ENCODE measurements around the gene DRD4.
"Not testable (repeated sequence)": the region's sequence is repeated elsewhere in the genome, so short reads cannot be mapped to it uniquely, and the experiment has no call there.

The DRD4 gene

DNA sequence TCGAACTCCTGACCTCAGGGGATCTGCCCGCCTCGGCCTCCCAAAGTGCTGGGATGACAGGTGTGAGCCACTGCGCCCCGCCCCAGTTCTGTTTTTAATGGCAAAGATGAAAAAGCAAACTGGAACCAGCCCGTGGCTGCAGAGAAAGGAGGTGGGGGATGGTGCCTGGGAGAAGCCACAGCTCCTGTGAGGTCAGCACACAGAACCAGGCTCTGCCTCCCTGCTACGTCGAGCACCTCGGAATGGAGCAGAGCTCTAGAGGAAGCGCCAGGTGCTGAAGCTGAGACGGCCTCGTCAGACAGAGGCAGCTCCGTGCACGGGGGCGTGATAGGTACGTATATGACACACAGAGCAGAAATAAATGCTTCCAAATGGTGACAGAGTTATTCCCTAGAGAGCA is 8.5 kb downstream of the DRD4 start:
- DNase-seq, result no peak

DNA sequence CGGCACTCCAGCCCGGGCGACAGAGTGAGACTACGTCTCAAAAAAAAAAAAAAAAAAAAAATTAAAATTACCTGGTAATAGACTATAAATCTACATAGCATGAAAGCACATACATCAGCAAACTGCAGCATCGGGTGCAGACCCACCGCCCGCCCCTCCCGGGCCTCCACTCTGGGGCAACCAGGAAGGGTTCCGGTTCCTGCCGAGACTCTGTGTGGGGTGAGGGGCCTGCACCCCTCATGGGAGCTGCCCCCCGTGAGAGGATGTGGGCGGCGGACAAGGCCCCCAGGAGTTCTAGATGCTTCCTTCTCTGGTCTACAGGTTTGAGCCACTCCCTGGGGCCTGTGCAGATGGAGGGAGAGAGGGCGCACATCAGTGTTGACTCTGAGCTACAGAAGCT is 9.1 kb downstream of the DRD4 start:
- no peak for DNase-seq

DNA sequence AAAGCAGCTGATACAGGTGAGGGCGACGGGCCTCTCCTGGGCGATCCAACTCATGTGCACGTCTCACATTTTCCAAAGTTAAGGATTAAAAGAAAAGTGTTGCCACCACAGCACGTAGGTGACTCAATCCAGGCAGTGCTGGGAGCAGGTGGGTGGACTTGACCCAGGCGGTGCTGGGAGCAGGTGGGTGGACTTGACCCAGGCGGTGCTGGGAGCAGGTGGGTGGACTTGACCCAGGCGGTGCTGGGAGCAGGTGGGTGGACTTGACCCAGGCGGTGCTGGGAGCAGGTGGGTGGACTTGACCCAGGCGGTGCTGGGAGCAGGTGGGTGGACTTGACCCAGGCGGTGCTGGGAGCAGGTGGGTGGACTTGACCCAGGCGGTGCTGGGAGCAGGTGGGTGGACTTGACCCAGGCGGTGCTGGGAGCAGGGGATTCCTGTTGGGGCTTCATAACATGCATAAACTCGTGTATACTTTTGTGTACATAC is 10.6 kb downstream of the DRD4 start:
- DNase-seq, result not testable (repeated sequence)

DNA sequence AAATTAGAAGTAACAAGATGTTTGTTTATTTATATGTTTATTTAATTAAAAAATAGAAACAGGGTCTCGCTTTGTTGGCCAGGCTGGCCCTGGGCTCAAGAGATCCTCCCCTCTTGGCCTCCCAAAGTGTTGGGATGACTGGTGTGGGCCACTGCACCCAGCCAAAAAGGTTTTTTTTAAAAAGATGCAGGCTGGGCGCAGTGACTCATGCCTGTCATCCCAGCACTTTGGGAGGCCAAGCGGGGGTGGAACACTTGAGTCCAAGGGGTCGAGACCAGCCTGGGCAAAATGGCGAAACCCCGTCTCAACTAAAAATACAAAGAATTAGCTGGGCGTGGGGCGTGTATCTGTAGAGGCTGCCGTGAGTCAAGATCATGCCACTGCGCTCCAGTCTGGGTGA is 13.4 kb downstream of the DRD4 start:
- DNase-seq, result peak; percentile 21

DNA sequence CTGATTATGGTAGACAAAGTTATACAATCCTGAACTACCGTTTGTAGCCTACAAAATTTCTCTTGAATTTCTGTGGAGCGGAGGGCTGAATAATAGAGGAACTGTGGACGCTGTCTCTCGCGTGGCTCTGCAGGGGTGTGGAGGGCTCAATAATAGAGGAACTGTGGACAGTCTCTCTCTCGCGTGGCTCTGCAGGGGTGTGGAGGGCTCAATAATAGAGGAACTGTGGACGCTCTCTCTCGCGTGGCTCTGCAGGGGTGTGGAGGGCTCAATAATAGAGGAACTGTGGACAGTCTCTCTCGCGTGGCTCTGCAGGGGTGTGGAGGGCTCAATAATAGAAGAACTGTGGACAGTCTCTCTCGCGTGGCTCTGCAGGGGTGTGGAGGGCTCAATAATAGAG is 16.1 kb downstream of the DRD4 start:
- DNase-seq, result not testable (repeated sequence)

DNA sequence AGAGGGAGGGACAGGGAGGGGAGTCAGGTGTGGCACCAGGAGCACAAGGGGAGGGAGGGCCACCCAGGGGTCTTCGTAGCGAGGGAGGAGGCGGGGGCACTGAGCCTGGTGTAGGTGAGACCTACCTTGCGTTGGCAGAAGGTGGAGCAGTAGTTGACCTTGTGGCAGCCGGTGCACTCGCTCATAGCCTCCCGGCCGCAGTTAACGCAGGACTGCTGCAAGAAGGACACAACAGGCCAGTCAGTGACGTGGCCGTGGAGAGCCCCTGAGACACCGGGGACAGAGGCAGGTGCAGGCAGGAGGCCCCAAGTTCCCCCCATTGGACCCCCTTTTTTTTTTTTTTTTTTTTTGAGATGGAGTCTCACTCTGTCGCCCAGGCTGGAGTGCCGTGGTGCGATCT is 16.8 kb downstream of the DRD4 start:
- no peak for DNase-seq

DNA sequence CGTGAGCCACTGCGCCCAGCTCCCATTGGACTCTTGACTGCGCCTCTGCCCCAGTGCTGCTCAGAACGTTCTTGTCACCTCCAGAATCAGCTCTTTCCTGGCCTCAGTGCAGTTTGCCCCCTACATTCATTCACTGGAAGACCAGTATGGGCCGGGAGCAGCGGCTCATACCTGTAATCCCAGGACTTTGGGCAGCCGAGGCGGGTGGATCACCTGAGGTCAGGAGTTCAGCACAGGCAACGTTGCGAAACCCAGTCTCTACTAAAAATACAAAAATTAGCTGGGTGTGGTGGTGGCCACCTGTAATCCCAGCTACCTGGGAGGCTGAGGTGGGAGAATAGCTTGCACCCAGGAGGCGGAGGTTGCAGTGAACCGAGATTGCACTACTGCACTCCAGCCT is 17.4 kb downstream of the DRD4 start:
- DNase-seq, result not testable (repeated sequence)

DNA sequence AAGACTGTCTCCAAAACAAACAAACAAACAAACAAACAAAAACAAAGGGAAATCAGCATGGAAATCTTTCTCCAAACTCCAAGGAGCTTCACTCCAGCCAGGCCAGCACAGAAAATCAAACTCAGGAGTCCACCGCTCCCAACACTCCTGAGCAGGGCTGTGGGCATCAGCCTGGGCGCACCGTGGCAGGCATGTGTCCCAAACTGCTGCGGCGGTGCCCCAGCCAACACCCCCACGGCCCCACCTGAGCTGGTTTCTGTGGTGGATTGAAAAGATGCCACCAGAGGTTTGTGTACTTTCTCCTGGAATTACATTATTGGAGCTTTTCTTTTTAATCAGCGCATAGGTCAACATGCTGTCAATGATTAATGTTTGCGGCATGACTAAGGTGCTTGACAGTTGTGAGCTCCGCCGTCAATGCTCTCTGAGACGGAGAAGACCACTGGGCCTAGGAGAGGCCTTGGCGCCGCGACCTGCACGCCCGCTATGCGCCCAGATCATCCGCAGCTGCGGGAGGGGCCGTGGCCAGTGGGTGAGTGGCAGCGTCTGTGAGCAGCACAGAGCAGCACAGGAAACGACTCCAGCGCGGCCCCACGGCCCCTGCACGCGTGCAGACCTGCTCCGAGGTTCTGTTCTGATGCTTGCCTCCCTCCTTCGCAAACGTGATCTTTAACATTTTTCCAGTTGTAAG is 18.1 kb downstream of the DRD4 start:
- DNase-seq, result no peak

DNA sequence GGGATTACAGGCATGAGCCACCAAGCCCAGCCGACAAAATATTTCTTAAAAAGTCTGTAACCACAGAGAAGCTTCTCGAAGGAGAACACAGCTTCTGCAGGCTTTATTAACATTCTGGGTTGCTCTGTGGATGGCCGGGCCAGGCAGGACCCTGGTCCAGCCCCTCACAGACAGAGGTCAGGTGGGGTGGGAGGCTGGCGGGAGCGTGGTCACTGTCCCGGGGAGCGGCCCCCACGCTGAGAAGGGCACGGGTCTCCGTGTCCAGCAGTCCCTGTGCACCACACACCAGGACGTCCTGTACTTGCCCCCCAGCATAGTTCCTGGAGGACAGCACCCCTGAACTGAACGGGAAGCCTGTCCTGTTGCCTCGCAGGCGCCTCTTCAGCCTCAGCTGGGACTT is 19.4 kb downstream of the DRD4 start:
- DNase-seq, result no peak

DNA sequence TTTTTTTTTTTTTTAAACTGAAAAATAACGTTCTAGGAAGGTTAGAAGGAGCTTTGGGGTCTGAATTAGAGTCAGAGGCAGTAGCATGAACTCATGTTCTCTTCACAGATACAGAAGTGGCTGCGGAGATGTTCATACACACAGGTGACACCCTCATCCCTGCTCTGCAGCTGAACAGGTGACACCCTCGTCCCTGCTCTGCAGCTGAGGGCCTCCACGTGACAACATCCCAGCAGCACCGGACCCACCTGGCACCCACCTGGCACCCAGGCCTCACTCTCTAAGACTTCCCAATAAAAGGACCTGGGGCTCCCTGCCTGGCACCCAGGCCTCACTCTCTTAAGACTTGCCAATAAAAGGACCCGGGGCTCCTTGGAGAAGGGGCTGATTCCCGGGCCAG is 19.8 kb downstream of the DRD4 start:
- DNase-seq, result no peak

DNA sequence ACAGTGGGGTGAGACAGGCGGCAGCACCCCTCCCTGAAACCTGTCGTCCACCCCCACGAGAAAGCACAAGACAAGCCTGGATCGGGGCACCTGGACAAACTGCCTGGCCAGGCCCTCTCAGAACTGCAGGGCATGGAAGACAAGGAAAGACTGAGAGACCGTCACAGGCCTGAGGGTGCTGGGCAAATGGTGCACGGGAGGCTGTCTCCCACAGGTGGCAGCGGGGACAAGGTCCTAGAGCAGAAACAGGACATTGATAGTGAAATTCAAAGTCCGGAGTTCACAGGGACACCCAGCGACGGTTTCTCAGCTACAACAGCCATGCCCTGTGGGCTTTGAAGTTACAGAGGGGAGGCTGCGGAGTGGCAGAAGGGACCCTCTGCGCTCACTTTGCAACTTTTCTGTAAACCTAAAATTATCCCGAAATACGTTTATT is 20.6 kb downstream of the DRD4 start:
- no peak for DNase-seq

DNA sequence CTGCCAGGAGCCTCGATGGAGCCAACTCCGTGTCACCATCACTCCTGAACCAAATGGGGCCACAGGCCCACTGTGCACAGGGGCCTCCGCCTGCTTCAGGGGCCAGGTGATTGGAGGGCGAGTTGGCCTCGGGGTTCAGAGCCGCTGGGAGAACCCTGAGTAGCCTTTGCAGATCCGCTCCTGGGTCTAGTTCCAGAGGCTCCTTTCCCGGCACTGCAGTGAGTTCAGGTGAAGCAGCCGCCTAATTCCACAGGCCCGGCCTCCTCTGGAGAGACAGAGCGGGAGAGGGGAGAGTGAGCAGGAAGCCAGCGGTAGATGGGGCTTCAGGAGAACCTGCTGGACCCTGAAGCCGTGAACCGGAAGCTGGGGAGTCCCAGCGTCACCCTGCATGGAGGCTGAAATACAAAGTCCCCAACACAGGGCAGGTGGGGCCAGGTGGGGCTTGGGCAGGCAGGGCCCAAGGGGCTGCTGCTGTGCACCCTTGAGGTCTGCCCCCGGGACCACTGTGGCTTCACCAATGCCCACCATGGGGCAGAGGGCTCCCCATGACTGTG is 22.5 kb downstream of the DRD4 start:
- no peak for DNase-seq

DNA sequence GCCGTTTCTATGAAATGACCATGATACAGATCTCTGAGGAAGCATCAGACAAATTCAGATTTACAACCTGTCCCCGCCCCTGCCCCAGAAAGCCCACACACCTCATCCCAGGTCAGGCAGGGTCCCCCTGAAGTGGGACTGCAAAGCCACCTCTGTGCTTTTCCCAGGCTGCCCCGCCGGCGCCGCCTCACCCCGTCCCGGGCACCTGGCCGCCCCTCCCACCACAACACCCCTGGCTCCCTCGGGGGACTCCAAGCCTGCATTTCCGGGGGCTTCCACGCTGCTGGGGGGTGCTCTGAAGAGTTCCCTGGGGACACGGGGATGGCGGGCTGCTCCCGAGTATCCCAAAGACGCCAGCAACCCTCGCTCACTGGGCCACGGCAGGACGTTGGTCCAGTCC is 23.2 kb downstream of the DRD4 start:
- no peak for DNase-seq

DNA sequence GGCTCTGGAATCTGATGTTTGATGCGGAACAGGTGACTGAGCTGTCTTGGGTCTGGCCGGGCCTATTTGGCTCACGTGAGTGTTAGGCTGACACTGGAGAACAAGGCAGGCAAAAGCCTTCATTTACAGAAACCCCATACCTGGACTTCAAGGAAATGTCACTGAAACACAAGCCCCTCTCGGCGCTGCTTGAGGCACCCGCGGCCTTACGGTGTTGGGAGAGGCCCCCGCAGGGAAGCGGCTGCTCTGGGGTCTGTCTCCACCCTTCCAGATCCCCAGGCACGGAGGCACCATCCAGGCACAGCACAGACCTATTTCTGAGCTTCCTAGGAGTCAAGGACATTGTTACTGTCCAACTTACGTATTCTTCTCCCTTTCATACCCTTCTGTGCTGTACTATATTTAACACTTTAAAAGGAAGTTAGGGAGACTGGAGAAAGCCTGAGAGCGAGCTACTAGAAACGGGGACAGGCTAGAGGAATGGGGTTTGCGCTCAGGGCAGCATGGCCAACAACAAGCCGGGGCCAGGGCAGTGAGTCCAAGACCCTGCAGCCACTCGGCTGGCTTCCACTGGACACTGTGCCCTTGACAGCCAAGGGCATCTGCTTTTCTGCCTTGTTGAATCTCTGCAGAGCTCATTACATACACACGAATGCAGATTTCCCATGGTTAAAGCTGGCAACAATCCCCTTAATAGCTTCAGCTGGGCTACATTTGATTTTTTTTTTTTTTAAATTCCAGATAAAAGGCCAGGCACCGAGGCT is 23.8 kb downstream of the DRD4 start:
- no peak for DNase-seq

DNA sequence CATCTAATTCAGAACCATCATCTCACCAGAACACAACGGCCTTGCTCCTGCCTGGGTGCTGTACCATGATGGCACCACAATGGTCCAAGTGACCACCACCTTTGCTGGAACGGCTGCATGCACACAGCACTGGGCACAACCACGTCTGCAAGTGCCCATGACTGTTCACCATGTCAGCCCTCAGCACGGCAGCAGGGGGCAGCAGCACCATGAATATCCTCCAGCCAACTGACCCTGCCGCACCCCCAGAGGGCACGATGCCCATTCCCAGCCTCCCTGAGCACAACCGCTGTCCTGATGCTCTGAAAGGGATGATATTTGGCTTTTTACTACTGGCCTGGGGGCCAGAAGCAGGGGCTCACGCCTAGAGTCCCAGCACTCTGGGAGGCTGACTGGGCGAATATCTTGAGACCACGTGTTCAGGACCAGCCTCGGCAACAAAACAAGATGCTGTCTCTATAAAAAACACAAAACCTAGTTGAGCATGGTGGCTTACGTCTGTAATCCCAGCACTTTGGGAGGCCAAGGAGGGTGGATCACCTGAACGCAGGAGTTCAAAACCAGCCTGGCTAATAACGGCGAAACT is 25.7 kb downstream of the DRD4 start:
- peak; percentile 46 for DNase-seq

DNA sequence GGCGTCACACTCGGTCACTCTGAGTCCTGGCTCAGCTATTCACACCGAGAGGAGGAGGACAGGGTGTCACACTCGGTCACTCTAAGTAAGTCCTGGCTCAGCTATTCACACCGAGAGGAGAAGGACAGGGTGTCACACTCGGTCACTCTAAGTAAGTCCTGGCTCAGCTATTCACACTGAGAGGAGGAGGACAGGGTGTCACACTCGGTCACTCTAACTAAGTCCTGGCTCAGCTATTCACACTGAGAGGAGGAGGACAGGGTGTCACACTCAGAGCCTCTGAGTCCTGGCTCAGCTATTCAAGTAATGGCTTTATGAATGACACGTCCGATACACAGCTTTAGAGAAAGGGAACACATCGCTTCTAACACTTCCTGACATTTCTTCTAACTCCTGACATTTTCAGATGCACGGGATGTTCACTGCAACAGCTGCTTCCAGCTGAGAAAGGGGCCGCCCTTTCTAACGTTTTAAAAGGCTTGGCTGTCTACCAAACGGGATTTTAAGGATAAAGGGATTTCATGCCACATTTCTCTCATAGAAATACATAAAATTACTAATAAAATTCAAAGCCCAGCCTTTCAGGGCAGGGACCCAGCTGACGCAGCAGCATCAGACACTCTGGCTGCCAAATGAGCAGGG is 28.1 kb downstream of the DRD4 start:
- DNase-seq, result no peak

DNA sequence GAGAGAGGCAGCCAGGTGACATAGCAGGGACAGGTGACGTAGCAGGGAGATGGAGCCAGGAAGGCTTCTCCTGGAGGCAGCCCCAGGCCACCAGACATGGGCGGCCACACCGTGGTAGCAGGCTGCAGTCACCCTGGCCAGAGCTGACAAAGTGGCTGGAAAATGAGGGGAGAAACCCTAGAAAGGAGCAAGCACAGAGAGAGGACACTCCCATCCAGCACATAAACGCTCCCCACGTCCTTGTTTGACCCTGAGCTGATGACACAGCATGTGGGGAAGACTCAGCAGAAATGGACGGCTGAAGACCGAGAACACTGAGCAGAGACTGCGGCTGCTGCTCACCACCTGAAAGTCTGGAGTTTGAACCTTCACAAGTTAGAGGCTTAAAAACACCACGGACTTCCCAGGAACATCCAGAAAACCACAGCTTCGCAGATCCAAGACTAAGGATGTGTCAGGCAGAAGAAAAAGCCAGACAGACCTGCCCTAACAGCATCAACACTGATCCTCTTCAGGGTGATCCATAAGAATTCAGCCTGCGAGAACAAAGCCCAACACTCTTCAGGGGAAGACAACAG is 28.7 kb downstream of the DRD4 start:
- DNase-seq, result peak; percentile 17

DNA sequence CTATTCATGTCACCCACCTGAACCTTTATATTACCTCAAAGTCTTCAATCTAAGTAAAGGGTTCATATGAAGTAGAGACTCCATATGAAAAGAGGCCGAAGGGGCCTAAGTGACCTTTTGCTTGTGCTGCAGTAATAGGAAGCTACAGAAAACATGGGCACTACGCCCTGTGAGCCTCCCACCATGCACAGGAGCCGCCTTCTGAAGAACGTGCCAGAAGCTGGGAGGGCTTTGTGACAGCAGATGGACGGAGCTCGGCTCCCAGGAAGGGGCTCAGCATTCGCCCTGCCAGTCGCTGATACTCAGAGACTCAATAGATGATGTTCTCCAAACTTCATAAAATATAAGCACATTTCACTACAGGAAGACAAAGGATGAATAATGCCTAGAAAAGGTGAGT is 36.8 kb downstream of the DRD4 start:
- DNase-seq, result no peak

DNA sequence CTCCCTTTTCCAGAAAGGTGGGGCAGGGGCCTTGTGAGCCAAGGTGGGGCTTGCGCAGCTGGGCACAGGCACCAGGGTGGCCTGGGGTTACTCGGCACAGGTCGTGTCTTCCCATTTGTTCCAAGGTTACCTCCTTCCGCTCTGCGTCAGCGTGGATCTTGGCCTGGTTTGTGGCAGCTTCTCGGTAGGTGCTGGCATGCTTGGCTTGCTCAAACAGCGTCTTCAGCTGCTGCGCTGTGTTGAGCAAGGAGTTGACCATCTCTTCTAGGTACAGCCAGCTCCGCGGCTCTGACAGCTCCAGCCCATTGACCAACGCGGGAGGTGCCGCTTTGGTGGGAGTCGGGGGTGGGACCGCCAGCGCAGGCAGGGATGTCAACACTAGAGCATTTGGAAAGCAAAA is 37.3 kb downstream of the DRD4 start:
- no peak for DNase-seq

DNA sequence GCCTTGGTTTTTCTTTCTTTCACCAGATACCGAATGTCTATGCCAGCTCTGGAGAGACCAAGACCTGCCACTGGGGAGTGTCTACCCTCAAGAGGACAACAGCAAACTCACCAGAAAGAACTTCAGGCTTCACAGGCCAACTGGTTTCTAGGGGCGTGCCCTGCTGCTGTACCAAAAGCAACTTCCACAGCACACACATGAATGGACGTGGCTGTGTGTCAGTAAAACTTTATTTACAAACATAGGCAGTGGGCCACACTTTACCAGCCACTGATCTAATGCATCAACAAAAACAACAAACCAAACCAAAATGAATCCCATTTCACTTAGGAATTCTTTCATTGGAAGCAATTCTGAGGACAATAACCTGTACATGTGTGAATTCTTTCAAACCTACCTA is 41.2 kb downstream of the DRD4 start:
- no peak for DNase-seq

DNA sequence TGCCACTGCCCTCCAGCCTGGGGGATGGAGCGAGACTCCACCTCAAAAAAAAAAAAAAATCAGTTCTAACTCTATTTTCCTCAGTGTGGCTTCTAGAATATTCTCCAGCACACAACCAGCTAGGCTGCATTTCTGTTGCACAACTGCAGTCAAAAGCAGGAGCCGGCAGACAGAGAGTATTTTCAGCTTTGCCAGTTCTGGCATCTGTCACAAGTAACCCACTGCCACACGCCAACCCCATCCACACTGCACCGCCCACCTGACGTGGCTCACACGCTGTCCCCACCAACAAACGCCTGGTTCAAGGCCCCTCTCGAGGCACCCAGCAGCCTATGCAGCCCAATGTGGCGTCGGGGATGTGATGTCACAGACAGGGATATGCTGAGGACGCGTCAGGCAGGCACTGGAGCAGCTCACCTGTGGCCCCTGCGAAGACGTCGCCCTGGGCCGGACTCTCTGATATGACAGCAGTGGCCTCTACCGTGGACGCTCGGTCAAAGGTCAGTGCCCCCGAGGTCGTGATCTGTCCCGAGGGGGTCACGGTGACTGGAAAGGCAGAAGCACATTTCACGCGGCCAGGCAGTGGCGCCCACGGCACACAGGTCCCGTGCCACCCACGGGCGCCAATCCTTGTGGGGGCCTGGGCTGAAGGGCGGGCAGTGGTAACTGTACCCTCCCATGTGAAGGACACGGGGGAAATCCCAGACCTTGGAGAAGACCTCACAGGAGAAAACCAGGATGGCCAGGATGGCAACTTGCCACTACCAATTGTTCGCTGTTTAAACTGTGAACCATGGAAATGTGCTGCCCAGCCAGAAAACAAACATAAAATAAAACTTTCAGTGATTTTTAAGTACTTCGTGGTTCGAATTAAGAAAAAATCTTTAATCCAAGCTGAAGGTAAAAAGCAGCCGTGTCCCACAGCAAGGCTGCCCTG is 42.5 kb downstream of the DRD4 start:
- DNase-seq, result no peak

Data from fibroblast of skin of scalp (primary cell).